ENCODE results near the gene PPP2R2B.

PPP2R2B gene

GRCh38 chr5:146533882-146534281, 344.7 kb downstream of the PPP2R2B start:
- DNase-seq = no peak

GRCh38 chr5:146533260-146533857, 345.2 kb downstream of the PPP2R2B start:
- peak; percentile 76 for DNase-seq

Measured in activated naive CD4-positive, alpha-beta T cell treated with Interleukin-2 at 50 U/mL for 16 hours (primary cell).